Fibroblast of lung (primary cell): ENCODE data around the gene PRKCA. TPM values are rescaled to one million over a fixed set of nuclear protein-coding genes. Genes with fewer than 3 reads are reported as not detected.

Experiments
- DNase-seq, 2 donors: peaks; one replicate each; pipeline versions ENCODE4 v3.0.0 to v3.0.0-alpha.2; 2010; ENCODE audit warnings: low read depth in 2 of 2
- H2AFZ ChIP-seq: 2 replicates; pipeline ENCODE4 v1.5.1; 2012; ENCODE audit warnings: low read length, control low read depth, inconsistent platforms
- H3K27ac ChIP-seq: 2 replicates; pipeline ENCODE4 v1.5.1; 2011; ENCODE audit warnings: low read length, control low read depth; ENCODE audit not compliant: insufficient read depth
- H3K27me3 ChIP-seq: 2 replicates; pipeline ENCODE4 v1.5.1; 2011; ENCODE audit warnings: mild to moderate bottlenecking, low read length; ENCODE audit not compliant: control insufficient read depth, insufficient read depth
- H3K36me3 ChIP-seq: 2 replicates; pipeline ENCODE4 v1.5.1; 2011; ENCODE audit warnings: low read length; ENCODE audit not compliant: control insufficient read depth, insufficient read depth
- H3K4me1 ChIP-seq: 2 replicates; pipeline ENCODE4 v1.5.1; 2011; ENCODE audit warnings: low read length; ENCODE audit not compliant: control insufficient read depth, insufficient read depth; ENCODE audit errors: extremely low read depth
- H3K4me2 ChIP-seq: 2 replicates; pipeline ENCODE4 v1.5.1; 2011; ENCODE audit warnings: low read length, control low read depth; ENCODE audit not compliant: insufficient read depth; ENCODE audit errors: extremely low read depth
- H3K4me3 ChIP-seq, 4 experiments: fragments of 200-600 bp in 1 of 4; sonication (generic) in 1 of 4; replicated peaks in 1 of 4; 2 replicates each; pipeline ENCODE4 v1.5.1; 2011 to 2016; ENCODE audit warnings: low read length in 4 of 4, low read depth in 3 of 4, mild to moderate bottlenecking in 3 of 4, control low read depth in 2 of 4, inconsistent platforms in 1 of 4, mixed read lengths in 1 of 4; ENCODE audit not compliant: insufficient read depth in 1 of 4; ENCODE audit errors: control extremely low read depth in 1 of 4
- H3K79me2 ChIP-seq: 2 replicates; pipeline ENCODE4 v1.5.1; 2012; ENCODE audit warnings: mild to moderate bottlenecking, low read length, inconsistent platforms; ENCODE audit not compliant: control insufficient read depth, insufficient read depth
- H3K9ac ChIP-seq: 2 replicates; pipeline ENCODE4 v1.5.1; 2011; ENCODE audit warnings: mild to moderate bottlenecking, low read length, control low read depth; ENCODE audit not compliant: insufficient read depth
- H3K9me3 ChIP-seq: 2 replicates; pipeline ENCODE4 v1.5.1; 2012; ENCODE audit warnings: low read depth, low read length; ENCODE audit not compliant: control insufficient read depth, insufficient read depth
- H4K20me1 ChIP-seq: 2 replicates; pipeline ENCODE4 v1.5.1; 2011; ENCODE audit warnings: low read length; ENCODE audit not compliant: control insufficient read depth, insufficient read depth; ENCODE audit errors: extremely low read depth
- CTCF ChIP-seq, 2 donors: IDR thresholded peaks in 1 of 2; conservative IDR thresholded peaks in 1 of 2; 1 replicate in 1 of 2; 2 replicates in 1 of 2; pipeline ENCODE4 v1.5.1; 2011 to 2012; ENCODE audit warnings: low read length in 2 of 2, control low read depth in 1 of 2, inconsistent platforms in 1 of 2, low read depth in 1 of 2, mild to moderate bottlenecking in 1 of 2
- EZH2 ChIP-seq: IDR thresholded peaks from 2 replicates; pipeline ENCODE4 v1.5.1; 2012; ENCODE audit warnings: low read length, control low read depth, mild to moderate bottlenecking; ENCODE audit errors: missing control alignments
- polyA plus RNA-seq, 2 donors: library from polyadenylated mRNA; depleted of rRNA in 1 of 2; stranded (reverse) in 1 of 2; unstranded in 1 of 2; fragments of >200 nt; gene quantifications; 2 replicates each; pipeline ENCODE4 v1.2.1, GENCODE V29; 2011 to 2012; ENCODE audit warnings: missing spikeins in 1 of 2
- total RNA-seq: library from RNA; depleted of rRNA; stranded (reverse); fragments of >200 nt; gene quantifications from 2 replicates; pipeline ENCODE4 v1.2.1, GENCODE V29; 2014

The PRKCA gene
- total and polyA plus RNA-seq, 2 donors (not counting 1 experiment from before 2014, with no cell fraction given), result 34.0 to 74.2 TPM

GRCh38 chr17:66467766-66468165, 165.4 kb downstream of the PRKCA start:
- no peak overlapping the region for H3K9ac ChIP-seq
- TF ChIP-seq EZH2, result no peak
- TF ChIP-seq CTCF (conservative IDR thresholded peaks at IDR 0.05 in 1 of 2, IDR thresholded peaks at IDR 0.05 in 1 of 2; ENCODE audit: low read depth in 1 of 2, low read length in 2 of 2), result no peak
- no peaks in the 10 kb centered on the region for H3K9me3 ChIP-seq
- peak overlapping the region; percentile 25 for H3K4me2 ChIP-seq
- peak overlapping the region; percentile 75 for H3K27ac ChIP-seq
- no peak overlapping the region for H3K4me3 ChIP-seq
- no peaks in the 10 kb centered on the region for H4K20me1 ChIP-seq
- peak in 1 of 2 donors; percentile 63 for DNase-seq
- peaks cover 43% of the 10 kb centered on the region for H3K4me1 ChIP-seq
- no peaks in the 10 kb centered on the region for H3K36me3 ChIP-seq
- no peak overlapping the region for H2AFZ ChIP-seq
- H3K27me3 ChIP-seq, result no peaks in the 10 kb centered on the region
- H3K79me2 ChIP-seq, result peaks cover 53% of the 10 kb centered on the region

GRCh38 chr17:66468241-66469087, 166.1 kb downstream of the PRKCA start:
- no peaks in the 10 kb centered on the region for H3K27me3 ChIP-seq
- no peak overlapping the region for H3K4me3 ChIP-seq
- peaks cover 39% of the 10 kb centered on the region for H3K4me1 ChIP-seq
- H3K4me2 ChIP-seq, result no peak overlapping the region
- DNase-seq, result peak in 1 of 2 donors; percentile 40
- H3K36me3 ChIP-seq, result peaks cover 1% of the 10 kb centered on the region
- no peaks in the 10 kb centered on the region for H4K20me1 ChIP-seq
- H3K27ac ChIP-seq, result peak overlapping the region; percentile 75
- no peak overlapping the region for H2AFZ ChIP-seq
- TF ChIP-seq CTCF (conservative IDR thresholded peaks at IDR 0.05 in 1 of 2, IDR thresholded peaks at IDR 0.05 in 1 of 2; ENCODE audit: low read depth in 1 of 2, low read length in 2 of 2), result no peak
- no peak for TF ChIP-seq EZH2
- no peak overlapping the region for H3K9ac ChIP-seq
- H3K79me2 ChIP-seq, result peaks cover 56% of the 10 kb centered on the region
- no peaks in the 10 kb centered on the region for H3K9me3 ChIP-seq

GRCh38 chr17:66469088-66469442, 166.7 kb downstream of the PRKCA start:
- H3K4me1 ChIP-seq, result peaks cover 37% of the 10 kb centered on the region
- H3K4me3 ChIP-seq, result no peak overlapping the region
- no peaks in the 10 kb centered on the region for H4K20me1 ChIP-seq
- H3K9me3 ChIP-seq, result no peaks in the 10 kb centered on the region
- H3K36me3 ChIP-seq, result peaks cover 1% of the 10 kb centered on the region
- TF ChIP-seq CTCF (conservative IDR thresholded peaks at IDR 0.05 in 1 of 2, IDR thresholded peaks at IDR 0.05 in 1 of 2; ENCODE audit: low read depth in 1 of 2, low read length in 2 of 2) (no peak), EZH2 (no peak)
- H2AFZ ChIP-seq, result no peak overlapping the region
- no peaks in the 10 kb centered on the region for H3K27me3 ChIP-seq
- H3K9ac ChIP-seq, result no peak overlapping the region
- H3K4me2 ChIP-seq, result peak overlapping the region; percentile 54
- DNase-seq, result no peak
- peak overlapping the region; percentile 75 for H3K27ac ChIP-seq
- H3K79me2 ChIP-seq, result peaks cover 51% of the 10 kb centered on the region
